ENCODE results near the gene MCCD1.

The MCCD1 gene

GRCh38 chr6:31541059-31541657 is 12.4 kb downstream of the MCCD1 start:
- Histone ChIP-seq H3K27me3 (ENCODE audit: insufficient read depth, low read length, poor library complexity, severe bottlenecking) (peaks cover 13% of the 10 kb centered on the region), H3K79me2 (ENCODE audit: insufficient read depth, low read length) (peaks cover 87% of the 10 kb centered on the region), H3K9ac (ENCODE audit: low read depth, low read length, poor library complexity, severe bottlenecking) (peak overlapping the region; percentile 99), H4K20me1 (ENCODE audit: insufficient read depth, low read length, poor library complexity, severe bottlenecking) (peaks cover 59% of the 10 kb centered on the region), H2AFZ (ENCODE audit: low read length) (no peak overlapping the region), H3K4me2 (ENCODE audit: low read depth, low read length, poor library complexity, severe bottlenecking) (peak overlapping the region; percentile 98), H3K4me1 (ENCODE audit: insufficient read depth, low read length, poor library complexity, severe bottlenecking) (peaks cover 38% of the 10 kb centered on the region), H3K9me3 (ENCODE audit: insufficient read depth, low read depth, low read length) (no peaks in the 10 kb centered on the region), H3F3A (ENCODE audit: low read depth) (no peaks in the 10 kb centered on the region; the same call in 1 of the 2 replicates), H3K36me3 (ENCODE audit: insufficient read depth, low read length) (peaks cover 42% of the 10 kb centered on the region), H3K9me2 (replicated peaks; ENCODE audit: low read depth, low read length) (no peaks in the 10 kb centered on the region), H3K4me3 (ENCODE audit: low read length, poor library complexity, severe bottlenecking) (peak overlapping the region; percentile 94)
- TF ChIP-seq EZH2phosphoT487 (IDR thresholded peaks at IDR 0.05; ENCODE audit: borderline replicate concordance), result no peak
- no peak for TF ChIP-seq CTCF (conservative IDR thresholded peaks at IDR 0.05; ENCODE audit: low read length)

GRCh38 chr6:31541658-31542521 is 13.1 kb downstream of the MCCD1 start, which contains the start of gene DDX39B:
Gene DDX39B, minus strand, starts transcription at chr6:31542003. Its CDS starts 1,471 bp downstream, at chr6:31540532.
- peaks cover 13% of the 10 kb centered on the region for H3K27me3 ChIP-seq (ENCODE audit: insufficient read depth, low read length, poor library complexity, severe bottlenecking)
- peak within 1 kb of the TSS; percentile 53 for H2AFZ ChIP-seq (ENCODE audit: low read length)
- H3K9me3 ChIP-seq (ENCODE audit: insufficient read depth, low read depth, low read length), result no peaks in the 10 kb centered on the region
- H3F3A ChIP-seq (ENCODE audit: low read depth), result no peaks in the 10 kb centered on the region; the same call in 1 of the 2 replicates
- peak within 1 kb of the TSS; percentile 98 for H3K4me2 ChIP-seq (ENCODE audit: low read depth, low read length, poor library complexity, severe bottlenecking)
- H3K9ac ChIP-seq (ENCODE audit: low read depth, low read length, poor library complexity, severe bottlenecking), result peak within 1 kb of the TSS; percentile 99
- H3K9me2 ChIP-seq (replicated peaks; ENCODE audit: low read depth, low read length), result no peaks in the 10 kb centered on the region
- peaks cover 81% of the 10 kb centered on the region for H3K79me2 ChIP-seq (ENCODE audit: insufficient read depth, low read length)
- no peak for TF ChIP-seq EZH2phosphoT487 (IDR thresholded peaks at IDR 0.05; ENCODE audit: borderline replicate concordance)
- TF ChIP-seq CTCF (conservative IDR thresholded peaks at IDR 0.05; ENCODE audit: low read length), result no peak
- peaks cover 35% of the 10 kb centered on the region for H3K36me3 ChIP-seq (ENCODE audit: insufficient read depth, low read length)
- peaks cover 36% of the 10 kb centered on the region for H3K4me1 ChIP-seq (ENCODE audit: insufficient read depth, low read length, poor library complexity, severe bottlenecking)
- H4K20me1 ChIP-seq (ENCODE audit: insufficient read depth, low read length, poor library complexity, severe bottlenecking), result peaks cover 52% of the 10 kb centered on the region
- H3K4me3 ChIP-seq (ENCODE audit: low read length, poor library complexity, severe bottlenecking), result peak within 1 kb of the TSS; percentile 94

DNA sequence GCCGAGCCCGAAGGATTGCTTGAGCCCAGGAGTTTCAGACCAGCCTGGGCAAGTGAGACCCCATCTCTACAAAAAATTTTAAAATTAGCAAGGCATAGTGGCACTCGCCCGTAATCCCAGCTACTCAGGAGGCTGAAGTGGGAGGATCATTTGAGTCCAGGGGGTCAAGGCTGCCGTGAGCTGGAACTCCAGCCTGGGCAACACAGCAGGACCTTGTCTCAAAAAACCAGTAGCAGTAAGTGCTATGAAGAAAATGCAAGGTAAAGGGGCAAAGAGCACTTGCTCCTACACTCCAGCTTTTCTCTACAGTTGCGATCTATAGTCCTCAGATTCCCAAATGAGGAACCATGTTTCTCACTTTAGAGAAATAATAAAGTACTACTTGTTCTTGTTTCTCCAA is 14.9 kb downstream of the MCCD1 start:
- H3K27me3 ChIP-seq (ENCODE audit: insufficient read depth, low read length, poor library complexity, severe bottlenecking), result peaks cover 13% of the 10 kb centered on the region
- peak overlapping the region; percentile 99 for H3K9ac ChIP-seq (ENCODE audit: low read depth, low read length, poor library complexity, severe bottlenecking)
- H3F3A ChIP-seq (ENCODE audit: low read depth), result no peaks in the 10 kb centered on the region; the same call in 1 of the 2 replicates
- peaks cover 76% of the 10 kb centered on the region for H3K79me2 ChIP-seq (ENCODE audit: insufficient read depth, low read length)
- H3K9me3 ChIP-seq (ENCODE audit: insufficient read depth, low read depth, low read length), result no peaks in the 10 kb centered on the region
- TF ChIP-seq EZH2phosphoT487 (IDR thresholded peaks at IDR 0.05; ENCODE audit: borderline replicate concordance) (no peak), CTCF (conservative IDR thresholded peaks at IDR 0.05; ENCODE audit: low read length) (no peak)
- no peak overlapping the region for H3K4me3 ChIP-seq (ENCODE audit: low read length, poor library complexity, severe bottlenecking)
- peaks cover 22% of the 10 kb centered on the region for H3K36me3 ChIP-seq (ENCODE audit: insufficient read depth, low read length)
- no peak overlapping the region for H2AFZ ChIP-seq (ENCODE audit: low read length)
- H3K4me1 ChIP-seq (ENCODE audit: insufficient read depth, low read length, poor library complexity, severe bottlenecking), result peaks cover 38% of the 10 kb centered on the region
- peaks cover 35% of the 10 kb centered on the region for H4K20me1 ChIP-seq (ENCODE audit: insufficient read depth, low read length, poor library complexity, severe bottlenecking)
- no peaks in the 10 kb centered on the region for H3K9me2 ChIP-seq (replicated peaks; ENCODE audit: low read depth, low read length)
- peak overlapping the region; percentile 98 for H3K4me2 ChIP-seq (ENCODE audit: low read depth, low read length, poor library complexity, severe bottlenecking)

All from Loucy (cell line).